Hippocampal formation (tissue), 2 donors: ENCODE measurements around the gene EXD1.
"Not testable (repeated sequence)": the region's sequence is repeated elsewhere in the genome, so short reads cannot be mapped to it uniquely, and the experiment has no call there.

Experiments used
- DNase-seq, 2 donors: peaks; one replicate each; lab custom pipeline; 2025; lab: John Stamatoyannopoulos, UW

The EXD1 gene, protein sequence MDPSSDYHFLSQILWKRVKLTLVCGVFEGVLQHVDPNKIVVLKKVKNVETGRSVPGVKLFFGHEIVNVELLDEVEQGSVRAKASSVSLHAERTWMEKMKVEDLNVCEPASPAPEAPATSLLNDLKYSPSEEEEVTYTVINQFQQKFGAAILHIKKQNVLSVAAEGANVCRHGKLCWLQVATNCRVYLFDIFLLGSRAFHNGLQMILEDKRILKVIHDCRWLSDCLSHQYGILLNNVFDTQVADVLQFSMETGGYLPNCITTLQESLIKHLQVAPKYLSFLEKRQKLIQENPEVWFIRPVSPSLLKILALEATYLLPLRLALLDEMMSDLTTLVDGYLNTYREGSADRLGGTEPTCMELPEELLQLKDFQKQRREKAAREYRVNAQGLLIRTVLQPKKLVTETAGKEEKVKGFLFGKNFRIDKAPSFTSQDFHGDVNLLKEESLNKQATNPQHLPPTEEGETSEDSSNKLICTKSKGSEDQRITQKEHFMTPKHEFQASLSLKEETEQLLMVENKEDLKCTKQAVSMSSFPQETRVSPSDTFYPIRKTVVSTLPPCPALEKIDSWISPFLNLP

DNA sequence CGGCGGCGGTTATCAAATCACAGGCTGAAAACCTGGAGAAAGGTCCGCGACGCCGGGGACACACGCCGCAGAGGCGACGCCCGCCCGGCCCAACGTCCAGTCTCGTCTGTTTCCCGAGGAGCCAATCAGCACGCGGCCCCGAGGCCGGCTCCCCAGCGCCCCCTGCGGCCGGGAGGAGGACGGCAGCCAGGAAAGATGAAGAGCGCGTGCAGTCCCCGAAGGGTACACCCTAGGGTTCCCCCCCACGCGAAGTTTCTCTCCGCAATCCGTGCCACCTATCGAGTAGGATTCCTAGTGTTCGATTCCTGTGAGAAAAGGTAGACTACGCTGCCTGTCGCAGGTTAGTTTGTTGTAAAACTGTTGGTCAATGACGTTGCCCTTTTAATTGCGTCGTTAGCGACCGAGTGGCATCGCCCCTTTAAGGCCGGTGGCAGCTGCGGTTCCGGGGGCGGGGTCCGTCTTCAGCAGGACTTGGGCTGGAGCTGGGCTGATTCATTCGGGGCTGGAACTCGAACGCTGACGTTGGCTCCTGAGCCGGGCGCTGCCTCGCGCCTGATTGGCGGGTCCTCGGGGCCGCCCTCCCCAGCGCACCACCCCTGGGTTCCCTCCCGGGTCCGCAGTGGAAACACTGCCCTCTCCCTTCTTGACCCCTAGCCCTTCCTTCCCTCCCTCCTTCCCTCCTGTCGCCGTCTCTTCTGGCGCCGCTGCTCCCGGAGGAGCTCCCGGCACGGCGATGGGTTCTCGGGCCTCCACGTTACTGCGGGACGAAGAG lies at the start of gene EXD1, which contains the start of gene CHP1:
EXD1 (minus strand) TSS at position 108 of the 772 bp plus-strand sequence. CDS start 4,182 bp downstream, outside the sequence.
CHP1 (plus strand) TSS at position 619 of the 772 bp plus-strand sequence; CDS start at position 734, 115 bp downstream.
- DNase-seq: peak; percentile 94 to 96

GRCh38 chr15:41279535-41280283 lies 49.2 kb upstream of the EXD1 start:
- DNase-seq: no peak

DNA sequence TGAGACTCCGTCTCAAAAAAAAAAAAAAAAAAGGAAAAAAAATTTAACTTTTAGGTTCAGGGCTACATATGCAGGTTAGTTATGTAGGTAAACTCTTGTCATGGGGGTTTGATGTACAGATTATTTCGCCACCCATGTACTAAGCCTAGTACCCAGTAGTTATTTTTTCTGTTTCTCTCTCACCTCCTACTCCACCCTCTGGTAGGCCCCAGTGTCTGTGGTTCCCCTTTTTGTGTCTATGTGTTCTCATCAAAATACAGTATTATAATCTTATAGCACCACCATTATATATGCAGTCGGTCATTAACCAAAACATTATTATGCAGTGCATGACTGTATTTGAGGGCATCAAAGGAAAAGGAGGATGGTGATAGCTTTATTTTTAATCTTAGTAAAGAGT lies 47.8 kb upstream of the EXD1 start:
- DNase-seq: no peak

GRCh38 chr15:41276831-41277230 lies 46.3 kb upstream of the EXD1 start:
- DNase-seq: no peak

DNA sequence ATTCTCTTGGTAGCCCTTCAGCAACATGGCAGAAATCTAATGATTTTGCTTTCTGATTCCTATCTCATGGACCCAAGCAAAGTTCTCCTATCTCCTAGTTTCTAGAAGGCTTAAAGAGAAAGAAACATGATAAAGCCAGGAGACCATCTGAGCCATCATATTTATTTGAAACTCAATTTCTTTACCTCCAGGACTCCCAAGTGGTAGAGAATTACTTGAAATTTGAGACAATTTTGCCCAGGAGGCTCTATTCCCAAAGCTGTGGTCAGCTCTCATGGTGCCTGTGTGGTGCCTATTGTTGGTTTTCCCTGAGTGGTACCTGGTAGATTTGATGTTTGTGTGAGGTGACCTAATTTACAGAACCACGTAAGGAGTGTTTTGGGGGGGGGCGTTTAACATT lies 39.3 kb upstream of the EXD1 start:
- no peak for DNase-seq

- DNase-seq: no peak
Observed at GRCh38 chr15:41263891-41264351, 33.4 kb upstream of the EXD1 start.

DNA sequence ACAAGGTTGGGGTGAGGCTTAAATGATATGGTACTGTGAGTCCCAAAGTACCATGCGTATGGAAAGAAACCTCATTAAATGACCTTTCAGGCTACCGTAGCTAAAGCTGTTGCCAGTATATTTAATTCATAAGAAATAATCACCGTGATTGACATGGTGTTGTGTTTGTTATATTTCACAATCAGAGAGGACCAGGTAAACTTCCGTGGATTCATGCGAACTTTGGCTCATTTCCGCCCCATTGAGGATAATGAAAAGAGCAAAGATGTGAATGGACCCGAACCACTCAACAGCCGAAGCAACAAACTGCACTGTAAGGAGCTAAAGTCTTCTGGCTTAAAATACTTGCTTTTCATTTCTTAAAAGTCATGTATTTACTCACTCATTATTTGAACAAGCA lies 32.0 kb upstream of the EXD1 start:
- no peak for DNase-seq

DNA sequence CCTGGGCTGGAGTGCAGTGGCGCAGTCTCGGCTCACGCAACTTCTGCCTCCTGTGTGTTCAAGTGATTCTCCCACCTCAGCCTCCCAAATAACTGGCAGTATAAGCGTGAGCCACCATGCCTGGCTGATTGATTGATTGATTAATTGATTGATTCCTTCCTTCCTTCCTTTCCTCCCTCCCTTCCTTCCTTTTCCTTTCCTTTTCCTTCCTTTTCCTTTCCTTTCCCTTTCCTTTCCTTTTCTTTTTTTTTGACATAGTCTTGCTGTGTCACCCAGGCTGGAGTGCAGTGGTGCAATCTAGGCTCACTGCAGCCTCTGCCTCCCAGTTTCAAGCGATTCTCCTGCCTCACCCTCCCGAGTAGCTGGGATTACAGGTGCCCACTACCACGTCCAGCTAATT lies 30.4 kb upstream of the EXD1 start:
- DNase-seq: not testable (repeated sequence)

DNA sequence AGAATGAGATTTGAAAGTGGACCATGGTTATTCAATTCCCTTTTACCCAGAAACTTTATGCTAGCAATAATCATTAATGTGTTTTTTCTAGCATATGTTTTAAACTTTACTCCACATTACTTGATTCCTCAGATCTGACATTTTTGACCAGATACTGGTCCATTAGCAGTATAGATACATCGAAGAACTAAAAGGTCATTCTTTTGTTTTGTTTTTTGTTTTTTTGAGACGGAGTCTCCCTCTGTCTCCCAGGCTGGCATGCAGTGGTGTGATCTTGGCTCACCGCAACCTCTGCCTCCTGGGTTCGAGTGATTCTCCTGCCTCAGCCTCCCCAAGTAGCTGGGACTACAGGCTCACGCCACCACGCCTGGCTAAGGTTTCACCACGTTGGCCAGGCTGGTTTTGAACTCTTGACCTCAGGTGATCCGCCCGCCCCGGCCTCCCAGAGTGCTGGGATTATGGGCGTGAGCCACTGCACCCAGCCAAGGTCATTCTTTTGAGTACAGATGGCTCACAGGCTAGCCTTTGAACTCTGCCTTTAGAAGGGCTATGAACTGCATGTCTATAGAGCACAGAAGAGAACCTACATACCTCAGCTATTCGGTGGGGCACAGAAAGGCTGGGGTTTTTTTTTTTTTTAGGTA lies 29.1 kb upstream of the EXD1 start:
- no peak for DNase-seq

DNA sequence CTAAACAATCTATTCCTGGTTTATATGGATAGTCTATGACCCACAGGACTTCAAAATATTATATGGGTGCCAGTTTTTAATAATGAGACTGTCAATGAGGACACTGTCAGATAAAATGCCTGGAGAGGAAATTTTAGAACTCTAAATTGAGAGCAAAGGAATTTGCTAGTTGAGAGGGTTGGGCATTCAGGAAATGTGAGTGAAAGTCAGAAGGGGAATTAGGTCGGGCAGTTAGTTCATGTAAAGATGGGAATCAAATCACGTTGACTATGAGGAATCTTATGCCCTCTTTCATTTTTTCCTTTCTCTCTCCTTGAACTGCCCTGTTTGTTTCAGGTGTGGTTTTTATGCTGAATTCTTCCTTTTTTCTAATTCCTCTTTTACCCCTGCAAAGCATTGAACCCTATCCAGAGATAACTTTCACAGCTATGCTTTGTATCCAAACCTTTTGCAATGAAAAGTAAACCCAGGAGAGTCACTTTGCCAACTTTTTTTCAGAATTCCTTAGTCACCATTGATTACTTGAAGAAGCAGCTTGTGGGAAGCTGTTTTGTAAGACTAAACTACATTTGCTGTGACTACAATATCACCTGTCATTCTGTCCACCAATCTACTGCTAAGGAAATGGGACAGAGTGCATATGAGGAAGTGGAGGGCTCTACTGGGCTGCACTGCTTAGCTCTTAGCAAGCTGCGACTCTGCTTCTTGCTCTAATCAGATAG lies 28.4 kb upstream of the EXD1 start:
- no peak for DNase-seq

DNA sequence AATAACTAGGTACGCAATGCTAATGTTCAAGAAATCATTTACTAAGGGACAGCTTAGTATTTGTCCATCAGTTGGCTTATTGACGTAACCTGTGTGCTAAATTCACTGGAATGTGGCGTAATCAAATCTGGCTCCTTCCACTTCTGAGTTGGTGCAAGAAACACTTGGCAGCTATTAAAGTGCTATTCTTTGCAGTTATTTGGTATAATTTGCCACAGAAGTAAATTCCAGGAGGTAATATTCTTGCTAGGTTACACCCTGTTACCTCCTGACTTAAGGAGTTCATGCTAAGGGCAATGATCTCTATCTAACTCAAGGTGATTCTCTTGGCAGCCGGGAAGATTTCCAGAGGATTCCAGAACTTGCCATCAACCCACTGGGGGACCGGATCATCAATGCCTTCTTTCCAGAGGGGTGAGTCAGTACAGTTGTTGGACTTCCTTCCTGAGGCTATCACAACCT lies 26.1 kb upstream of the EXD1 start:
- no peak for DNase-seq

DNA sequence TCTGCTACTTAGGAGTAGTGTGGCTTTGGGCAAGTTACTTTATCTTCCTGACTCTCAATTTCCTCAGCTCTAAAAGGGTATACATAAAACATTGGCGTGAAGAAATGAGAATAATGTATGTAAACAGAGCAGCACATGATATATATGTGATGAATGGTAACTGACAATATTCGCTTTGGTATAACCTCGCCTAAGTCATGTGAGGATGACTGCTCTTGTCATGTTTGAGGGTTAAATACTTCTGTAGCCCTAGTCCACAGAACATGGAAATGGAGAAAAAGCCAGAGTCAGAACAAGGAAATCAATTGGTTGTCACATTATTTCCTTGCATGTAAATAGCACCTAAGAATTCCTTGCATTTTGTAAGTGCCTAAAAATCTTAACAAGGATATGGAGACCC lies 25.5 kb upstream of the EXD1 start:
- no peak for DNase-seq

DNA sequence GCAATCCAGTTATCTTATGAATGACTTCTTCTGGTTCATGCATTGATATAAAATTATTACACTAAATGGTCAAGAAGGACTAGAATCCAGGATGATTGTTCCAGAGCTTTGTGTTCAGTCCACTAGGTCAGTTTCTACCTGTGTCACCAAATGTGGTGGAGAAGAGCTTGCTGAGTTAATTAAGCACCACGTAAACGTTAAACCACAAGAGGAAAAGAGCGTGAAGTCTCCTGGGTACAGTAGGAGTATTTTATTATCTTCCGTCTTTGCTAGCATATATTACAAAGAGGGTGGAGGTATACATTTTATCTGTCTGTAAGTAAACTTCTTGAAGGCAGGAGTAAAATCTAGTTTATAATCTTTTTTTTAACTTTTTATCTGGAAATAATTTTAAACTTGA lies 24.0 kb upstream of the EXD1 start:
- DNase-seq: no peak

- DNase-seq: no peak
Observed at GRCh38 chr15:41251411-41251810, 20.9 kb upstream of the EXD1 start.

DNA sequence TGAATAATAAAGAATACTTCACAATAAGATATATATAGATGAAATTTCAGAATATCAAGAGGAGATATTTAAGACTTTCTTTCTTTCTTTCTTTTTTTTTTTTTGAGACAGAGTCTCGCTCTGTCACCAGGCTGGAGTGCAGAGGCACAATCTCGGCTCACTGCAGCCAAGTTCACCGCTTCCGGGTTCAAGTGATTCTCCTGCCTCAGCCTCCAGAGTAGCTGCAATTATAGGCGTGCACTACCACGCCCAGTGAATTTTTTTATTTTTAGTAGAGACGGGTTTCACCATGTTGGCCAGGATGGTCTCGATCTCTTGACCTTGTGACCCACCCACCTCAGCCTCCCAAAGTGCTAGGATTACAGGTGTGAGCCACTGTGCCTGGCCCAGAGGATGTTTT lies 20.2 kb upstream of the EXD1 start:
- DNase-seq: not testable (repeated sequence)

DNA sequence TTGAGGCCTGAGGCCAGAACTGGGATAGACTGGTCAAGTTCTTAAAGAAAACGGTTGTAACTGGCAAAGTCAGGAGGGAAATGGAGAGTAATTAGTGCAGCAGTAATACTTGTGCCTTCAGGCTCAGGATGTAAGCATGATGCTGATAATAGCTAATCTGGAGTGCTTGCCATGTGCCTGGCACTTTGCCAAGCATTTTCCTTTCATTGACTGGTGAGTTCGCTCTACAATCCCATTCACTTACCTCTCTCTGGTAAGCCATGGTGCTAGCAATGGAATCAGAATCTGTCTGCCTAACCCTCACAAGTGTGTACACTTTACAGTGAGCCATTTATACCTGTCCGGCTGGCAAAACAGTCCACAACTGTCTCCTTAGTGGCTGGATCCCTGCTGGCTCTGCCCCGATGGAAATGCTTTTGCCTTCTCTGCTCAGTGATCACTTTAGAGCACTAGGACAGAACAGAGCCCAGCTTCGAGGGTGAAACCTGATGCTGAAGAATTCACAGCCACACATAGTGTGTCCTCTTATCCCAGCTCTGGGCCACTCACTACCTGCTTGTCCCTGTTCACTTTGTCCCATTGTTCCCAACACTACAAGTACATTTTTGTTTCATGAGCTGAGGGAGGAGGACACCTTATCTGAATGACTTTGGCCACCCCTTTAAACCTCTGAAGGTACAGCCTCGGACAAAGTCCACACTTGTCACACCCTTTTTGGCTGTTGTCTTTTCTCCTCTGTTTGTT lies 10.8 kb upstream of the EXD1 start:
- DNase-seq: no peak

GRCh38 chr15:41238100-41238499 lies 7.5 kb upstream of the EXD1 start:
- no peak for DNase-seq

DNA sequence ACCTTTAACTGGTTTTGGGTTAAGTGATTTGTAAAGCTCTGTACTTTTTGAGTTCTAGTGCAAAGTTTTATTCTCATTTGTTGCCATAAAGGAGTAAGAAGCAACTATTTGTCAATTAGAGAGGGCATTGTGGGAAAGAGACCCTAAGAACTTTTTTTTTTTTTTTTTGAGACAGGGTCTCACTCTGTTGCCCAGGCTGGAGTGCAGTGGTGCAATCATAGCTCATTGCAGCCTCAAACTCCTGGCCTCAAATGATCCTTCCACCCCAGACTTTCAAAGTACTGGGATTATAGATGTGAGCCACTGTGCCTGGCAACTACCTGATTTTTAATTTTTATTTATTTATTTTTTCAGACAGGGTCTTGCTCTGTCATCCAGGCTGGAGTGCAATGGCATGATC lies 5.4 kb upstream of the EXD1 start:
- DNase-seq: no peak

DNA sequence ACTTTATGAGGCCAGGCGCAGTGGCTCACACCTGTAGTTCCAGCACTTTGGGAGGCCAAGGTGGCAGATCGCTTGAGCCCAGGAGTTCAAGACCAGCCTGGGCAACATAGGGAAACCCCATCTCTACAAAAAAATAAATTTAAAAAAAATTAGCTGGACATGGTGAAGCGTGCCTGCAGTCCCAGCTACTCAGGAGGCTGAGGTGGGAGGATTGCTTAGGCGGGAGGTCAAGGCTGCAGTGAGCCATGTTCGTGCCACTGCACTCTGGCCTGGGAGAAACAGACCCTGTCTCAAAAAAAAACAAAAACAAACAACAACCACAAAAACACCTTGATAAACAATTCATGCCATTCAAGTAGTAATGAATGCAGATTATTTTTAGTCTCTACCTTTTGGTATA lies 4.7 kb upstream of the EXD1 start:
- DNase-seq: not testable (repeated sequence)

GRCh38 chr15:41233367-41233771 lies 2.8 kb upstream of the EXD1 start:
- peak in 1 of 2 donors; percentile 22 for DNase-seq
